K562 (cell line): ENCODE results near the gene SREBF1.

Source experiments
- KLF6 ChIP-seq: fragments of 250-450 bp; sonication (Bioruptor Pico); IDR thresholded peaks from 2 replicates; pipeline ENCODE4 v1.4.0; 2020; ENCODE audit warnings: mild to moderate bottlenecking, moderate library complexity, borderline replicate concordance
- RAD21 ChIP-seq, 2 experiments: fragments of 250-450 bp in 1 of 2; fragments of 450-650 bp in 1 of 2; sonication (Bioruptor Pico) in 1 of 2; formaldehyde crosslinking in 1 of 2; IDR thresholded peaks in 1 of 2; conservative IDR thresholded peaks in 1 of 2; 2 replicates each; pipeline versions ENCODE4 v1.4.0 to v1.8.0; 2020 to 2022; ENCODE audit warnings: mild to moderate bottlenecking in 2 of 2, moderate library complexity in 1 of 2
- RFX5 ChIP-seq: IDR thresholded peaks from 2 replicates; pipeline ENCODE4 v1.6.1; 2011; ENCODE audit warnings: low read depth, mild to moderate bottlenecking, improper control_type of control experiment, low read length
- ZNF384 ChIP-seq: IDR thresholded peaks from 2 replicates; pipeline ENCODE4 v1.6.1; 2012; ENCODE audit warnings: low read depth, low read length, improper control_type of control experiment
- ZZZ3 ChIP-seq: fragments of 450-650 bp; IDR thresholded peaks from 2 replicates; pipeline ENCODE4 v1.6.1; 2016; ENCODE audit warnings: antibody characterized with exemption, mild to moderate bottlenecking, moderate library complexity

DNA sequence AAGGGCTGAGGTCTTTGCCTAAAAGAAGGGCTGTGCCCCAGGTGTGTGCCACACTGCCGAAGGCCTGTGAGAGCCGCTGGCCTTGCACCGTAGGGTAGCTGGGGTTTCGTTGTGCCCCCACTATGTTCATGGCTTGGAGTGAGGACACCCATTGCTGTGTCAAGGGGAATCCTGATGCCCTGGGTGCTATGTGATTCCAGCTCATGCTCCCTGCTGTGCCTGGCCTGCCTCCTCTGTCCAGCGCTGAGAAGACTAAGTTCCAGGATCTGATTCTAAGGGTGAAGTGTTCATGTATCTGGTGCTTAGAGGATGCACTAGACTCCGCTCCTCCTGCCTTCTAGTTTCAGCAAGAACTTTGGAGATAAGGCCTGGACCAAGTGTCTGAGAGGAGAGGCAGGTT is 47.4 kb downstream of the SREBF1 start:
- TF ChIP-seq ZNF384 (no peak), RFX5 (no peak), KLF6 (CRISPR knock-in tag) (no peak), ZZZ3 (no peak), RAD21 (CRISPR knock-in tag; conservative IDR thresholded peaks at IDR 0.05 in 1 of 2, IDR thresholded peaks at IDR 0.05 in 1 of 2) (no peak)
